Glomerular endothelial cell (primary cell): Measurements from ENCODE around the gene CDC42BPA. TPM values are rescaled to one million over a fixed set of nuclear protein-coding genes. Genes with fewer than 3 reads are reported as not detected.
A peak's percentile ranks its signal among the peaks of the same experiment; 100 is the strongest.
"Not testable (repeated sequence)": the region's sequence is repeated elsewhere in the genome, so short reads cannot be mapped to it uniquely, and the experiment has no call there.

Source experiments
- DNase-seq: peaks from one replicate; pipeline ENCODE4 v3.0.0-alpha.2; 2011; ENCODE audit warnings: low read depth, low spot score; ENCODE audit errors: extremely low read depth
- total RNA-seq: library from RNA; depleted of rRNA; stranded (reverse); fragments of >200 nt; gene quantifications from 2 replicates; pipeline ENCODE4 v1.2.3, GENCODE V29; 2015

Gene CDC42BPA
- total RNA-seq, 1 donor from 2014 or later: 129 TPM

DNA sequence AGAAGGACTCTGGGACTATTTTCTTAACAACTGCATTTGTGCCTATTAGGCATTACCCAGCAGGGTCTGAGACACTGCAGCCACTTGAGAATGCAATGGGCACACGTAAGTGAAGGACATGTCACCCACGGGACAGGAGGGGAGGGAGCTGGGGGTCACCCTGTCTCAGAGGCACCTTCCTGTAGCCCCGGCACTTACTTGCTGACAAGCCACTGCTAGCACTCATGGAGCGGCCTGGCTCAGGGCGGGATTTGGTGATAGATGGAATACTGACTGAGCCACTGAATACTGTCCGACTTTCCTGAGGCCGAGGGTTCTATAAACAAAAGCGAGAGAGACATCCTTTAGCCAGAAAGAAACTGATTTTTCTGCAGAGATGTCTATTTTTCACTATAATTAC lies 313.5 kb downstream of the CDC42BPA start:
- DNase-seq: no peak

DNA sequence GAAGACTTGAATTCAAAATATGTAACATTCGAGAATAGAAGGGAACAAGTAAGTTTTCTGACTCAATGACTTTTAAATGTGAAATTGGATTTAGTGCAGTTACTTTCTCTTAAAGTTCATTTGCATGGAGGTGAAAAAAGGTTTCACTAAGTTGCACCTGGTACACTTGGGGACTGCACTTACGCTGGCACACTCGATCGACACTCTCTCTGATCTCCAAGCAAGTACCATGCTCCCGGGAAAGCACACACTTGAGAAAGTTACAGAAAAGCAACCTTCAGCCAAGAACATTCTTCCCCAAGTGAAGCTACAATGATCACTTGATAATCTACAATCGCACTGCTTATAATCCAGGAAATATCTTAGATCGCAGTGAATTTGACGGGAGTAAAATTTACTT lies 315.1 kb downstream of the CDC42BPA start:
- no peak for DNase-seq

DNA sequence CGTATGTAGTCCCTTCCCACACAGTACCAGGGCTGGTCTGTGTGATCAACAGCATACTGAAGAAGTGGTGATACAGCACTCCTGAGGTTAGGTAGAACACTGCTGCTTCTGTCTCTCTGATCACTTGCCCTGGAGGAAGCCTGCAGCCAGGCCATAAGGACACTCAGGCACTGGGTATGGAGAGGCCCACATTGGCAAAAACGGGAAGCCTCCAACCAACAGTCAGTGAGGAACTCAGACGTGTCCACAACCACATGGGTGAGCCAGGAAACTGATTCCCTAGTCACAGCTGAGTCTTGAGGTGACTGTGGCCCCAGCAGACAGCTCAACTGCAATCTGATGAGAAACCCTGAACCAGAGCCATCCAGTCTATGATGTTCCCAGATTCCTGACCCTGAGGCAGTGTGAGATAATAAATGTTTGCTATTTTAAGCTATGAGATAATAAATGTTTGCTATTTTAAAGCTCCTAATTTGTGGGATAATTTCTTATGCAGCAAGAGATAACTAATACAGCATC lies 315.7 kb downstream of the CDC42BPA start:
- no peak for DNase-seq

DNA sequence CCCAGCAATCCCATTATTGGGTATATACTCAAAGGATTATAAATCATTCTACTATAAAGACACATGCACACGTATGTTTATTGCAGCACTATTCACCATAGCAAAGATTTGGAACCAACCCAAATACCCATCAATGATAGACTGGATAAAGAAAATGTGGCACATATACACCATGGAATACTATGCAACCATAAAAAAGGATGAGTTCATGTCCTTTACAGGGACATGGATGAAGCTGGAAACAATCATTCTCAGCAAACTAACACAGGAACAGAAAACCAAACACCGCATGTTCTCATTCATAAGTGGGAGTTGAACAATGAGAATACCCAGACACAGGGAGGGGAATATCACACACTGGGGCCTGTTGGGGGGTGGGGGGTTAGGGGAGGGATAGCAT lies 318.7 kb downstream of the CDC42BPA start:
- DNase-seq: not testable (repeated sequence)

DNA sequence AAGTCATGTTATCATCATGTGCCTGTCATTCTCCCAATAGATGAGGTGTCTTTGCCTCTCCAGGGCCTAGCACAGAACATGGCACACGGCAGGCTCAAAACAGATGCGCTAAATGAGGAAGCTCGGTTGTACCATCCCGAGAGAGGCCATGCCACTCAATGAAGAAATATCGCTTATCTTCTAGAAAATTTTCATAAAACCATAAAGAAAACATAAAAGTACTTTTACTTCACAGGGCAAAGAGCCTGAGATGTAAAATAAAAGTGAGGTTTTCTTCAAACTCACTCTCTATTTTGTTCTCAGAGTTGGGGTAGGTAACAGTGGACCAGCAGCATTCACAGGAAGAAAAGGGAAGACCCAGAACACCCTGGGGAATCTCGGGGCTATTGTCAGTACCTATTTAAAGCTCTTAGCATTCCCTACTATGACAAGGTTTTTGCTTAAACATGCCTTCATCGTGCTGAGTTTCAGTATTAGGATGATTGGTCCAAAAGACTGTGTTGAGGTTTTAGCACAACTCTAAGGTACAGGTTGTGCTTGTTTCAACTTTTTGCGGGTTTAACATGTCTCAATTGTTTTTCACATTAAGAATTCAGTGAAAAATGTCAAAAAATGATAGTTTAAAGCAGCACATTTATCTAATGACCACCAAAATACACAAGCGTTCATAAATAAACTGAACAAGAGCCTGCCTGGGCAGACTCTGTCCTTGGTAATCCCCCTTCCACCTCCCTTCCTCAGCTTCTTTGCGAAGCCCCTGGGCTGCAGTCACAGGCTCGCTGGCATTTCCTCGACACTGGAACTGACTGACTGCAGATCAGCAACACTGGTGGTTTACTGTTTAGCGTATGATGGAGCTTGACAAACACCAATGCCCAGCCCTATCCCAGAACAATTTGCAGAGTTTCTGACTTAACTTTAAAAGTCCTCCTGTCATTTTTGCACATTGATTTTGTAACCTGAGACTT lies 322.6 kb downstream of the CDC42BPA start:
- DNase-seq: no peak

DNA sequence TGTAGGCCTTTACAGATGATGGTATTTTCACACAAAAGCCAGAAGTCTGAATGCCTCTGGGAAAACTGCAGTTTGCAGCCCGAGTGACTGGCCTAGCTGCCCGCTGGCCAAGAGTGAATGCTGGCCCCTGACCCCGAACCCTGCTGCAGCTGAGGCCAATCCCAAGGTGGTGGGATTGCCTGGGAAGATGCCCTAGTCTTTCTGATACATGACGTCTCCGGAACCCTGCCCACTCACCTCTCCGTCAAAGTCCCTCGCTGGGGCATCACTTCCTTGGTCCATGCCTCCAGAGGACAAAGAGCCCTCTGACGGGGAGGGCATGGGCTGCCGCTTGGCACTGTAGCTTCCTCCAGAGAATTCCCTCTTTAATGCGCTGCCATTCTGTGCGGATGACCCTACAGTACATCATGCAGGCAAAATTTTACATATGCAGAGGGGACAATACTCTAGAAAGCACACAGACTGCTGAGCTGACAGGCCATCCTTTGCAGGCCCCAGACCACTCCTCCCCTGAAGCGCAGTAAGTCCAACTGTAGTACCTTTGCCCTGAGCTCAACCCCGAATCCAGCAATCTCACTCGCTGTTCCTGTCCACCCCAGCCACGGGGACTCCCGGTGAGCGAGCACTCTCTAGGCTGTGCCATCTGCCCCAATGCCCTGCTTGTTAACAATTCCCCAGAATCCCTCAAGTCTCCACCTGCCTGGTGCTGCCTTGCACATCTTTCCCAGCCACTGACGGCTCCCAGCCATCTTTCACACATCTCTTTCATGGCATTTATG lies 323.5 kb downstream of the CDC42BPA start:
- no peak for DNase-seq

DNA sequence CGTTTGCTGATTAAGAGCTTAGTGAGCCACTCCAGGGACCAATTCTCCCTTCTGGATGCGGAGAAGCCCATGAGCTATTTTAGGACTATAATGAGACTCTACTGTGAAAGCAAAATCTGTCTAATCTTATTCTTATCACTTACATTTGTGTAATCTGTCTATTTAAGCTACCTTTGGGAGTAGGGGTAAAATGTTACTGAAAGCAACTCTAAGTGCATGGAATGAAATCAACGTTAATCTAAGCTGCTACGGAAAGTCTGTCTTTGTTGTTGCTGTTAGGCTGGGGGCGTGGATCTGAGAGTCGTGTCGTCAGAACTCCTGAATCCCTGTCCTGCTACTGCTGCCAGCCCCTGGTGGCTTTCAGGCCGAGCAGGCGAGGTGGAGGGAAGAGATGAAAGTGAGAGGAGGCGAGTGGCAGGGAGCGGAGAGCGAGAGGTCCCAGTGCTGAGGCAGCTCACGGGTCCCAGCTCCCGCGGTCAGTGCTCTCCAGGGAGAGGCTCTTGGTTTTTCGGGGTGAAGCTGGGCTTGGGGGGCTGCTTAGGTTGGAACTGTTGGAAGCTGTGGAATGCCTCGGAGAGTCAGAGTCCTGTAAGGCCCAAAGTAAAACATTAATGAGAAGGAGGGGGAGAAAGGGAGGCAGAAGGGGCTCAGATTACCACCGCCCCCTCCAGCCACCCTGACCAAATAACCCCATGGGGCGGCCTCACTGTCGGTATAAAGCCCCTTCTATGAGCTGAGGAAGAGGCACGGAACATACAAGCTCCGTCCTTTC lies 324.3 kb downstream of the CDC42BPA start:
- no peak for DNase-seq

DNA sequence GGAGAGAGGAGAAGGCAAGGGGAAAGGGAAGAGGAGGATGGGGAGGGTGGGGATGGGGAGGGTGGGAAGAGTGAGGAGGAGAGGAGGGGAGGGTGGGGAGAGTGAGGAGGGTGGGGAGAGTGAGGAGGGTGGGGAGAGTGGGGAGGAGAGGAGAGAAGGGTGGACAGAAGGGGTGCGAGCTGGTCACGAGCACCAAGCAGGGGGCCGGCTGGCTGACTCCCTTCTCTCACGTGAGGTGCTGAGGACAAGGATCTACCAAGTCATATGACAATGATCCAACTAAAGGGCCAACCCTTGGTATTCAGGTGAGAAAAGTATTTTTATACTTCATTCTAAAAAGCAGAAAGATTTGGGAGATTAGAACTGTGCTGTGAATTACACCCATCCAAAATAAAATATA lies 326.4 kb downstream of the CDC42BPA start:
- no peak for DNase-seq

DNA sequence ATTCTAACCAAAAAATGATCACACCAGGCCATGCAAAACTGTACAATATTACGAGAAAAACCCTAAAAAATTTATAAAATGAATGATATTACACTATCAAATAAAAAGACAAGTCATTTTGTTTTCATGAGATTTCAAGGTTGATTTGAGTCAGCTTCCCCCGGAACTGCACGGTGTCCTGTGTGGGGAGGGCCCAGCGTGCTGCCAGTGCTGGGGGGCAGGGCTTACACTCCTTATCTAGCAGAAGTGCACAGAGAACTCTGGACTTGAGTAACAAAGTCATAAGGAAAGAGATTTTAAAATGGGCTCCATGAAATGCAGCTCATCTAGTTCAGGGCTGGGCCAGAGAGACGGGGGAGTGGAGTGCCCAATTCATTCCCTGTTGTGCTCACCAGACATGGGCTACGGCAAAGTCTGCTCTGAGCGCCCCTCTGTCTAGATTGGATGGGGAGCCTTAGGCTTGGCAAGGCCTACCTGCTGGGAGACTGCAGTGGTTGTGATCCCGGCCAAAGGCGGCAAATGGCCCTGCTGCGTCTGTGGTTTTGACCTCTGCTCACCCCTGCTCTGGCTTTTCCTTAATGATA lies 328.1 kb downstream of the CDC42BPA start:
- DNase-seq: peak; percentile 34

DNA sequence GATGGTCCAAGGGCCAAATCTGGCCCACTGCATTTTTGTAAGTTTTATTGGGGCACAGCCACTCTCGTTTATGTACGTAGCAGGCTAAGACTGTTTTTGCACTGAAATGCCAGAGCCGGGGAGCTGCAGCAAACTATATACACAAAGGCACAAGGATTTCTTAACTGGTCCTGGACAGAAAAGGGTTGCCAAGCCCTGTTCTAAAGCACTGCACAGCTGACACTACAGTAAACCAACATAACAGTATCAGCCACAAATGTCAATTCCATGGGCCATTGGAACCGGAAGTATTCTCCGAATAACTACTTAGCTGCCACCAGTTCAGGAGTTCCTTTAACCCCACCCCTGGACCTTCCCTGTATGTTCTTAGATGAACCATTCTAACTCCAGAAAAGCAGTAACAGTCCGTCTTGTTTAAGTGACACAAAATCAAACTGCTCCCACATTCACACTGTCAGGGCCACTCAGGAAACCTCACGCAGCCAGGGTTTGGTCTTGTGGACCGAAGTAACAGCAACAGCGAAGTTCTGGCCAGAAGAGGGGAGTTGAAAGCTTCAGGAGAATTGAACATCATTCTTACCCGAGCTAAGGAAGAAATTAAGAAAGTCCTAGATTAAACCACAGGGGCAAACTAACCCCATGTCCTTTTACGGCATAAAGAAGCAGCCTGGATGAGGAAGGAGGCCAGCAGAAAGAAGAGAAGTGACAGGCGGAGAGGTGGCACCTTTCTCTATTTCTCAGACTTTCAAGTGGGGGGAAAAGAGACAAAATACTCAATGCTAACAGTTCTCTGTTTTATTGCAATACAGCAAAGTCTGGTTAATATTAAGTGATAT lies 329.0 kb downstream of the CDC42BPA start:
- DNase-seq: no peak

DNA sequence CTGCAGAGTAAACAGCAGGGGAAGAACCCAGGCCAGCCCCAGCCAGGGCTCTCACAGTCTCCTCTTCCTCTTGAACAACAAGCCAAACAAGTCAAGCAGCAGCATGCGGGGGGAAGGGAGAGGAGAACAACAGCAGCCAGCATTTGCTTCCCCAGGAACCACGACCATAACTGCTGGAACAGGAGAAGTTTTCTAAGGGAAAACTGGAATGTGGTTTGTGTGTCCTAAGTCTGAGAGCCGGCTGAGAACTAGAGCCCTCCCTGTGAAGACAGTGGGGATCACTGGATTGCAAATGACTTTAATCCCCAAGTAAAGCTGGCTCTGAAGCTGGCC lies 330.0 kb downstream of the CDC42BPA start:
- DNase-seq: no peak

DNA sequence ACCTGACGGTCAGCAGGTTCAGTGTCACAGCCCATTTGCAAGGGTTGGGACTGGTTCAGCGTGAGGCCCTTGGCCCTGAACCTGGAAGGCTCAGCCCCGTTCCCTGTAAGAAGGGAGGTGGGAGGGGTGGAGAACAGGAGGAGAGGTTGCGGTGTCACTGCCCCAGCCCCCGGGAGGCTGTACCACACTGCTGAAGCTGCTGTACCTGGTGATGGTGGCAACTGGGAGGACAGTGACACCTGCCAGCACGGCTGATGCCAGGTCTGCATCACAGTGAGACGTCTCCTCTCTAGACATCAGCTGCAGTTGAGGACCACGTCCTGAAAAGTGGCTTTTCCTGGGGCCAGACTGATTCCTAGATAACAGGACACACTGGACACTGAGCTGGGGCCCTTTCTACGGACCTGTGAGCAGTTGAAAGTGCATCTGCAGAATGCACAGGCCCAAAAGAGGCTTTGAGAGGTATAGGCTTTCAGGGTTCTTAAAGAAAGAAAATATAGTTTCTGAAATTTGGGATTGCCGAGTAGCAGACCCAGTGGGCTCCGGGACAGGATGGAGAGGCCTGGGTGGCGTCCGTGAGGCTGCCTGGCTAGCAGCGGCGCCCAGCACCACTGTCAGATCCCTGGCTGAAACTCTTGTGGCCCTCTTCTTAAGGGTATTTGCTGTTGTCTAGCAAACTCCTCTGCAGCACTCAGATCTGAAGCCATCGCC lies 330.5 kb downstream of the CDC42BPA start:
- DNase-seq: no peak

DNA sequence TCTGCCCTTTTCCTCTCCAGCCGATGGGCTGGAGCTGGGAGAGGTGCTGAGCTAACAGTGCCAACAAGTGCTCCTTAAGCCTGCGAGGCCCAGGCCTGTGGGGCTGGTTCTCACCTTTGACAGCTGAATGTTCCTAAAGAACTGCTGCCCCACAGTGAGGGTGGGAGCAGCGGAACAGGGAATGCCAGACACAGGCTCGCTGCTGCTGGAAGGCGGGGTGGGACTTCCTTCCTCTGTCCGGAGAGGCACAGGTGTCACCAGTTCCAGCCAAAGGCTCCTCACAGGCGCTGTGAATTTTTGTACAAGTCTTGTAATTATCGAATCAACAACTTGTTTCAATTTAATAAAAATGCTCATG lies 331.1 kb downstream of the CDC42BPA start:
- DNase-seq: no peak

DNA sequence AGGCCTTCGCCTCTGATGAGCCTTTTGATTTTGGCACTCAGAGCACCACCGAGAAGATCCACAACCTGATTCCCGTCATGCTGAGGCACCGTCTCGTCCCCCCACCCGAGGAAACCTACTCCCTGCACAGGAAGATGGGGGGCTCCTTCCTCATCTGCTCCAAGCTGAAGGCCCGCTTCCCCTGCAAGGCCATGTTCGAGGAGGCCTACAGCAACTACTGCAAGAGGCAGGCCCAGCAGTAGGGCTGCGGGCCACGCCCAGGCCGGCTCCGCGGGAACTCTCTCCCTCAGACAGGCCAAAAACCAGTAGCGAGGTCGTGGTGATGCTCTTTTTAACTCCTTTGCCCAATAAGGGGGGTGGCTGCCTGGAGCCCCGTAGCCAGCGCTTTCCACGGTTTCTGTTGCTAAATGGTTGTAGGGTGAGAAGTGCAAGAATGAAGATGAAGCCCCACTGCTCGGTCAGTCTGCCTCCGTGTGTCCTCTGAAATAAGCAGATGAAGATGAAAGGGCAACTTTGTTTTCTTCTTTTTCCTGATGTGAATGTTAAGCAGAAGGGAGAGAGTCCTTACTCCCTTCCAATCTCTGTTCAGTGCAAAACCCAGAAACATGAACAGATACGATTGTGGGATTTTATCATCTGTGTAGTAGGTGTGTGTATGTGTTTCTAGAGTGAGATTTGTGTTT lies 331.7 kb downstream of the CDC42BPA start:
- no peak for DNase-seq

DNA sequence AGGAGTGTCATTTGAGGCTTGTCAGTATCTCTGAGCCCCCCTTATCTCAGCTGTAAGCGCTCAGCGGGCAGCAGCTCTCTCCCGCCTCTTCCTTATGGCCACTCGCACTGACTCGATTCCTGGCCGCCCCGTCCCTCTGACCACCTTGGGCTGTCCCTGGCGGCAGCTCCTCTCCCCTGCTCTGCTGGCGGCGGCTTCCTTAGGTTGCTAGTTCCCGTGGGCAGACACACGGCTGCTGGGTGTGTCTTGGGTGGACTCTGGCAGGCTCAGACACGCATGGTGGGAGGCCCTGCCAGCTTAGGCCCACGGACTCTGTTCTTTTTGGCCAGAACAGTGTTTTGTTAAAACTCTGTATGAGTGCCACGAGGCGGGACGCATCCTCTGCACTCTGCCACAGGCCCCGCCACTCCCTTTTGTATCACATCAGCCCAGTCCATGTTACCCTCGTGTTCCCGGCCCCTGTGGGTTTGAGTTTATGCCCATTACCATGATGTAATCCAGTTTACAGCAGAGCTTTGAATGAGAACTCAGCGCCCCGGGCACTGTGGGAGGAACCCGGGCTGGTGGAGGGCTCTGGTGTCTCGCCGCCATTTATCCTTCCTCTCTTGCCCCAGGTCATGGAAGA lies 332.3 kb downstream of the CDC42BPA start:
- DNase-seq: no peak

DNA sequence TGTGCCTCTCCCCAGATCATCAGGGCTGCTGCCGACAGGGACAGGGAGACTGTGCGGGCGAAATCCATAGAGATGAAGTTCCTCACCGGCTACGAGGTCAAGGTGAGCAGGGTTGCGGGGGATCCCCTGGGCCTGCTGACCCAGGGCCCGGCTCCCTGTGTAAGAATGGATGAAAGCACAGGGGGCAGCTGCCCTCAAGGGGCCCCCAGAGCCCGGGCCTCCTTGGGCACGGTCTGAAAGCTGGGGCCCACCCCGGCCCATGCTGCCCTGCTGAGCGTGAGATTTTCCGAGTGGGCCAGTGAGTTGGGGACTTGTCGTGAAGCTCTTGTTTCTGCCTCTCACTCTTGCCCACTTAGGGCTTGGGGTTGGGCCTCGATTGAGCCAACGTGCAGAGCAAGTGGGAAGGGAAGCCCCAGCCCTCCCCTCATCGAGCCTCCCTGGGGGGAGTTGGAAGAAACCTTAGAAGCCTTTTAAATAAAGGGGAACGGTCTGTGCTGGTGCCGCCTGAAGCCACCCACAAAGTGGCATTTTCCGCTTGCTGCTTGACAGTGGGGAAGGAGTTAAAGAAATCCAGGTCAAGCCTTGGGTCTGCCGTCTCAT lies 333.0 kb downstream of the CDC42BPA start:
- DNase-seq: no peak

DNA sequence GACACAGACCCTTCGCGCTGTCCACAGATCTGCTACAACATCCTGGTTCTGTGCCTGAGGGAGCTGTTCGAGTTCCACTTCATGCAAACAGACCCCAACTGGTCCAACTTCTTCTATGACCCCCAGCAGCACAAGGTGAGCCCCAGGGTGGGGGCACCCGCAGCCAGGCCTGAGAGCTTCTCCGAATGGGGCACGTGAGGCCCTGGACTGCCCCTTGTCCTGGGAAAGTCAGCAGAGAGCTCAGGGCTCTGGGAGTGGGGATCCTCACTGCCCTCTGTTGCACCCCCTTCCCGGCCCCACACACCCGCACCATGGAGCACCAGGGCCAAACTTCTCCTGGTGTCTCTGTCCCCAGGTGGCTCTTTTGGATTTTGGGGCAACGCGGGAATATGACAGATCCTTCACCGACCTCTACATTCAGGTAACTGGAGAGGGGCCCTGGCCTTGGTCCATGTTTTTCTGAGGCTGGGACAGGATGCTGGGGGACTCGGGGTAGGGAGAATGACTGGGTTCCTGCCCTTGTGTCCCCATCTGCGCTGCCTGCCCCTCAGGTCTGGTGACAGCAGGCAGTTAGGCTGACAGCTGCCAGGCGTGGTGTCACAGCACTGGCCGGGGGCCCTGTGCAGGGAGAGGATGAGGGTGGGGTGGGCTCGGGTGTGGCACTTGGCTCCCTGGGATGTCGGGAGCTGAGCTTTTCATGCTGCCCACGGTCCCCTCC lies 333.6 kb downstream of the CDC42BPA start:
- no peak for DNase-seq
